Measurements from ENCODE around the gene GTF2H4.

DNA sequence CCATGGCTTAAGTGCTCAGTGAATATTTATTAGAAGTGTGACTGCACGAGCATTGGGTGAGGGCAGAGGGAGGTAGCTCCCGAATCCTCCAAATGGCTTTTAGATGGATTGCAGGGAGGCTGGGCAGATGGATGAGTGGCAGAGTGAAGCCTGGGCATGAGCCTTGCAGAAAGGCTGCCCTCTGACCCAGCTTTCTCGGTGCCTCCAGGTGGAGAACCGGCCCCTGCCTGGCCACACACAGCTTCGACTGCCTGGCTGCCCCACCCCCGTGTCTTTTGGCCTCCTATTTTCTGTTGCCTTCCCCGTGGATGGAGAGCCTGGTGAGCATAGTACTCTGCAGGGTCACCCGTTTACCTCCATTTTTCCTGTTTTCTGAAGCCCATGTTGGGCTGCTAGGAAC is 9.5 kb downstream of the GTF2H4 start:
- TF ChIP-seq, protein P1, sequence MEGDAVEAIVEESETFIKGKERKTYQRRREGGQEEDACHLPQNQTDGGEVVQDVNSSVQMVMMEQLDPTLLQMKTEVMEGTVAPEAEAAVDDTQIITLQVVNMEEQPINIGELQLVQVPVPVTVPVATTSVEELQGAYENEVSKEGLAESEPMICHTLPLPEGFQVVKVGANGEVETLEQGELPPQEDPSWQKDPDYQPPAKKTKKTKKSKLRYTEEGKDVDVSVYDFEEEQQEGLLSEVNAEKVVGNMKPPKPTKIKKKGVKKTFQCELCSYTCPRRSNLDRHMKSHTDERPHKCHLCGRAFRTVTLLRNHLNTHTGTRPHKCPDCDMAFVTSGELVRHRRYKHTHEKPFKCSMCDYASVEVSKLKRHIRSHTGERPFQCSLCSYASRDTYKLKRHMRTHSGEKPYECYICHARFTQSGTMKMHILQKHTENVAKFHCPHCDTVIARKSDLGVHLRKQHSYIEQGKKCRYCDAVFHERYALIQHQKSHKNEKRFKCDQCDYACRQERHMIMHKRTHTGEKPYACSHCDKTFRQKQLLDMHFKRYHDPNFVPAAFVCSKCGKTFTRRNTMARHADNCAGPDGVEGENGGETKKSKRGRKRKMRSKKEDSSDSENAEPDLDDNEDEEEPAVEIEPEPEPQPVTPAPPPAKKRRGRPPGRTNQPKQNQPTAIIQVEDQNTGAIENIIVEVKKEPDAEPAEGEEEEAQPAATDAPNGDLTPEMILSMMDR (conservative IDR thresholded peaks at IDR 0.05): no peak
- no peak for TF ChIP-seq EZH2 (IDR thresholded peaks at IDR 0.05; ENCODE audit: low read depth)

Measured in PC-9 (cell line).